Central memory CD8-positive, alpha-beta T cell (primary cell): ENCODE measurements around the gene KLHL13.

Source experiments
- ATAC-seq: fragments of 150-1000 bp; cut with Tn5 transposase; replicated peaks from 2 replicates; pipeline ENCODE4 v1.10.0; 2022; ENCODE audit warnings: mild to moderate bottlenecking, moderate FRiP score, moderate number of reproducible peaks; ENCODE audit not compliant: poor library complexity, severe bottlenecking; ENCODE audit errors: extremely low read depth
- DNase-seq, 2 donors: peaks; one replicate each; pipeline ENCODE4 v3.0.0; 2021; ENCODE audit warnings: low spot score in 2 of 2
- H3K27ac Mint-ChIP-seq: one replicate; pipeline ENCODE4 v1.8.0; 2022; ENCODE audit warnings: low read depth, mild to moderate bottlenecking, moderate library complexity, mixed read lengths
- H3K27me3 Mint-ChIP-seq: one replicate; pipeline ENCODE4 v1.8.0; 2022; ENCODE audit warnings: mixed read lengths
- H3K36me3 Mint-ChIP-seq: one replicate; pipeline ENCODE4 v1.8.0; 2022; ENCODE audit warnings: mild to moderate bottlenecking, moderate library complexity, mixed read lengths; ENCODE audit not compliant: insufficient read depth
- H3K4me1 Mint-ChIP-seq: one replicate; pipeline ENCODE4 v1.8.0; 2022; ENCODE audit warnings: mixed read lengths
- H3K4me3 Mint-ChIP-seq: one replicate; pipeline ENCODE4 v1.8.0; 2022; ENCODE audit warnings: mild to moderate bottlenecking, moderate library complexity, mixed read lengths
- H3K9me3 Mint-ChIP-seq: one replicate; pipeline ENCODE4 v1.8.0; 2022; ENCODE audit warnings: mixed read lengths

Gene KLHL13

DNA sequence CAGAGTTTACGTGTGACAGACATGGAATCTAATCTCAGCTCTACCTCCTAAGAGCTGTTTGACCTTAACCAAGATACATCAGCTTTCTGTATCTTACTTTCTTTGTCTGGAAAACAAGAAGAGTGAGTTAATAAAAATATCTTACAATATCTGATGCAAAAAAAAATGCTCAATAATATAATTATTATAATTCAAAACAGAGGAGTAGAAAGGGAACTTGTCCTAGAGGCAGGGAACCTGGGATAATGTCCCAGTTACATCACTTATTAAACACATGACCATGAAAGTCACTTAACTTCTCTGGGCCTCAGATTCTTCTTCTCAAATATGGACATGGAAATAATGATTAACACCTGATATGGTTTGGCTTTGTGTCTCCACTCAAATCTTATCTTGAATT, 256.1 kb downstream of the KLHL13 start:
- no peak overlapping the region for H3K27ac Mint-ChIP-seq
- ATAC-seq, result no peak
- H3K4me1 Mint-ChIP-seq, result no peaks in the 10 kb centered on the region
- H3K36me3 Mint-ChIP-seq, result no peaks in the 10 kb centered on the region
- no peak overlapping the region for H3K4me3 Mint-ChIP-seq
- DNase-seq, result no peak
- no peaks in the 10 kb centered on the region for H3K9me3 Mint-ChIP-seq
- H3K27me3 Mint-ChIP-seq, result no peaks in the 10 kb centered on the region

DNA sequence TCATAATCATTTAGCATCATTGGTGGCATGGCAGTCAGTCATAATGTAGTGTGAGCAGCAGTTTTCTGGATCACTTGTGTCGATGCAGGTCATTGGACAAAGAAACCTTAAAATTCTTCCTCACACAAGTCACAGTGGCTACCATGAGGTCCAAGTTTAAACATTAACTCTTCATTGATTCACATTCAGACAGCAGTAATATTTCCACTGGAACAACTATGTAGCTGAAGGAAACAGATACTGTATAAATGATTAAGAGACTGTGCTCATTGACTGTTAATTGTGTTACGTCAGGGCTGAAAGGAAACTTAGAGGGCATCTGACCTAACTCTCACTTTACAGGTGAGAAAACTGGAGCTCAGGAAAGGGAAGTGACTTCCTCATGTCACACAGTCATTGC, 261.8 kb downstream of the KLHL13 start:
- no peak for DNase-seq
- Mint-ChIP-seq H3K9me3 (no peaks in the 10 kb centered on the region), H3K27ac (no peak overlapping the region), H3K36me3 (no peaks in the 10 kb centered on the region), H3K27me3 (no peaks in the 10 kb centered on the region), H3K4me3 (no peak overlapping the region), H3K4me1 (no peaks in the 10 kb centered on the region)
- ATAC-seq, result no peak

DNA sequence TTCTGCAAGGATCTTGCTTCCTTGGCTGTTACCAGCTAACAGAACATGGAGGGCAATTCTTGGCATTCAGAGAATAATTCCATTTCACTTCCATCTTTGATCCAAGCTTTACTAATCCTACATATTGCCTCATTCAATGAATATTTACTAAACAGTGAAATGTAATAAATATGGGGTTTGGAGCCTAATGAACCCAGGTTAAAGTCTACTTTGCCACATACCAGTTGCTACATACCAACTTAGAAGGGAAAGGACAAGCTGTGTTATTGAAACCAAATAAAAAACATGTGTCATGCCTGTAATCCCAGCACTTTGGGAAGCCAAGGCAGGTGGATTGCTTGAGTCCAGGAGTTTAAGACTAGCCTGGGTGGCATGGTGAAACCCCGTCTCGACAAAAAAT, 265.6 kb downstream of the KLHL13 start:
- DNase-seq, result no peak
- Mint-ChIP-seq H3K9me3 (no peaks in the 10 kb centered on the region), H3K27ac (no peak overlapping the region), H3K4me3 (no peak overlapping the region), H3K36me3 (no peaks in the 10 kb centered on the region), H3K27me3 (no peaks in the 10 kb centered on the region), H3K4me1 (no peaks in the 10 kb centered on the region)
- no peak for ATAC-seq
